PC-9 (cell line): ENCODE measurements around the gene ZNF268. TPM values are rescaled to one million over a fixed set of nuclear protein-coding genes. Genes with fewer than 3 reads are reported as not detected.

Experiments
- BruUV-seq: library from RNA; stranded (reverse); fragments of 400-500 nt; replicated peaks from 2 replicates; lab custom pipeline; 2021; lab: Mats Ljungman, UMichigan
- CTCF ChIA-PET: fragments of 300-600 bp; sonication (Branson Sonifier 250); formaldehyde crosslinking; loops from one replicate; lab custom pipeline; 2022; ENCODE audit warnings: antibody characterized with exemption; lab: Charles Lee
- POLR2A ChIA-PET: fragments of 300-600 bp; sonication (Branson Sonifier 250); formaldehyde crosslinking; loops from one replicate; lab custom pipeline; 2022; ENCODE audit warnings: antibody characterized with exemption; ENCODE audit not compliant: unreplicated experiment; lab: Charles Lee
- DNase-seq, 2 experiments: peaks; one replicate each; pipeline versions ENCODE4 v3.0.0 to v3.0.0-alpha.2; 2015 to 2022; ENCODE audit warnings: mixed read lengths in 1 of 2
- H2AFZ ChIP-seq: fragments of 200-600 bp; sonication (generic); 2 replicates; pipeline ENCODE4 v1.8.1; 2017; ENCODE audit warnings: antibody characterized with exemption
- H3F3A ChIP-seq: fragments of 200-600 bp; sonication (generic); 2 replicates; pipeline ENCODE4 v1.8.1; 2017; ENCODE audit warnings: antibody characterized with exemption, mild to moderate bottlenecking, low read depth; ENCODE audit not compliant: insufficient read depth
- H3K27ac ChIP-seq: fragments of 200-600 bp; sonication (generic); 2 replicates; pipeline ENCODE4 v1.6.1; 2016; ENCODE audit warnings: mixed run types
- H3K27me3 ChIP-seq: fragments of 200-600 bp; sonication (generic); 2 replicates; pipeline ENCODE4 v1.6.1; 2016; ENCODE audit warnings: low read depth, mixed run types; ENCODE audit not compliant: insufficient read depth
- H3K36me3 ChIP-seq: fragments of 200-600 bp; sonication (generic); 2 replicates; pipeline ENCODE4 v1.6.1; 2016; ENCODE audit warnings: low read depth, mixed run types
- H3K4me1 ChIP-seq: fragments of 200-600 bp; sonication (generic); replicated peaks from 2 replicates; pipeline ENCODE4 v1.6.1; 2016; ENCODE audit warnings: mixed run types; ENCODE audit not compliant: insufficient read depth
- H3K4me2 ChIP-seq: fragments of 200-600 bp; sonication (generic); 2 replicates; pipeline ENCODE4 v1.6.1; 2017; ENCODE audit warnings: mixed run types
- H3K4me3 ChIP-seq: fragments of 200-600 bp; sonication (generic); 2 replicates; pipeline ENCODE4 v1.6.1; 2016; ENCODE audit warnings: mixed run types
- H3K79me2 ChIP-seq: fragments of 200-600 bp; sonication (generic); 2 replicates; pipeline ENCODE4 v1.6.1; 2017; ENCODE audit warnings: low read depth, mixed run types
- H3K9me2 ChIP-seq: fragments of 200-600 bp; sonication (generic); 2 replicates; pipeline ENCODE4 v1.8.1; 2017; ENCODE audit warnings: mild to moderate bottlenecking; ENCODE audit not compliant: insufficient read depth
- H3K9me3 ChIP-seq: fragments of 200-600 bp; sonication (generic); 2 replicates; pipeline ENCODE4 v1.8.1; 2016; ENCODE audit warnings: low read depth; ENCODE audit not compliant: insufficient read depth
- H4K20me1 ChIP-seq: fragments of 200-600 bp; sonication (generic); 2 replicates; pipeline ENCODE4 v1.8.1; 2017; ENCODE audit not compliant: insufficient read depth
- CTCF ChIP-seq: fragments of 200-600 bp; sonication (generic); conservative IDR thresholded peaks from 2 replicates; pipeline ENCODE4 v1.6.1; 2017; ENCODE audit warnings: mixed run types, antibody characterized with exemption, mild to moderate bottlenecking, moderate library complexity
- EZH2 ChIP-seq: fragments of 200-600 bp; sonication (generic); IDR thresholded peaks from 2 replicates; pipeline ENCODE4 v1.8.0; 2017; ENCODE audit warnings: antibody characterized with exemption, low read depth
- intact Hi-C: fragments of 100-400 bp; cut with micrococcal nuclease; formaldehyde crosslinking; loops from one replicate; pipeline ENCODE4 v1.10.0; 2022; ENCODE audit not compliant: unreplicated experiment
- total RNA-seq: library from RNA; stranded (reverse); gene quantifications from 2 replicates; pipeline ENCODE4 v1.2.3, GENCODE V29; 2021

The ZNF268 gene
- total RNA-seq, 1 experiment from 2014 or later = 14.0 TPM

GRCh38 chr12:133156125-133156690, 25.1 kb upstream of the ZNF268 start:
- no peaks in the 10 kb centered on the region for H4K20me1 ChIP-seq
- H3K27ac ChIP-seq = no peak overlapping the region
- TF ChIP-seq EZH2 = no peak
- no peak for TF ChIP-seq CTCF
- H3K4me3 ChIP-seq = no peak overlapping the region
- H3K9me3 ChIP-seq = peaks cover 48% of the 10 kb centered on the region
- no TSS peak for BruUV-seq
- H3K27me3 ChIP-seq = no peaks in the 10 kb centered on the region
- H3K4me2 ChIP-seq = no peak overlapping the region
- intact Hi-C loops = no loop called here
- no peaks in the 10 kb centered on the region for H3K9me2 ChIP-seq
- H3K36me3 ChIP-seq = 0 out of 2 replicates have a peak, but pooled peaks cover 15% of the 10 kb centered on the region
- H2AFZ ChIP-seq = no peak overlapping the region
- H3K79me2 ChIP-seq = no peaks in the 10 kb centered on the region
- DNase-seq = no peak
- ChIA-PET POLR2A (no interaction called here), CTCF (no interaction called here)
- H3K4me1 ChIP-seq = no peaks in the 10 kb centered on the region
- no peaks in the 10 kb centered on the region for H3F3A ChIP-seq

DNA sequence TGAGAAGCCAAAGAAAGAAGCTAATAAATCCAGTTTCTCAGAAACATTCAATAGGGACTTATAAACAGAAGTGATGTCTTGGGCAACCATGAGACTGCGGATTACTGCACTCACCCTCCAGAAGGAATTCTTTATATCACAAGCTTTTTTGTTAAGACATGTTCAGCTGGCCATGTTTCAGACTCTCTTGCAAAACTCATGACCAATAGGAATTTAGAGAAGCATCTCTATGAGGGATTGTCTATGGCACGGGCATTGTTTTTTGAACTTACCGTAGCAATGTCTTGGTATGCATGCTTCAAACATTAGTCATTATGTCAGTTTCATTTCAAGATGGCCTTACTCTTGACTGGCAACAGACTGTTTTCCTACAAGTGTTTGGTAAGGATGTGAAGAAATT, 15.5 kb upstream of the ZNF268 start:
- Histone ChIP-seq H3K79me2 (no peaks in the 10 kb centered on the region), H3K4me2 (no peak overlapping the region), H3K9me2 (no peaks in the 10 kb centered on the region), H3K4me1 (no peaks in the 10 kb centered on the region), H2AFZ (no peak overlapping the region), H3K4me3 (no peak overlapping the region), H3K27me3 (no peaks in the 10 kb centered on the region), H3K27ac (no peak overlapping the region), H4K20me1 (no peaks in the 10 kb centered on the region), H3F3A (no peaks in the 10 kb centered on the region), H3K9me3 (peaks cover 7% of the 10 kb centered on the region; the same call in 1 of the 2 replicates), H3K36me3 (no peaks in the 10 kb centered on the region)
- ChIA-PET CTCF (no interaction called here), POLR2A (no interaction called here)
- TF ChIP-seq CTCF (no peak), EZH2 (no peak)
- BruUV-seq = no TSS peak
- no peak for DNase-seq
- intact Hi-C loops = no loop called here

- Histone ChIP-seq H3K4me2 (no peak overlapping the region), H3K36me3 (no peaks in the 10 kb centered on the region), H3F3A (no peaks in the 10 kb centered on the region), H3K9me3 (peaks cover 24% of the 10 kb centered on the region; the same call in 1 of the 2 replicates), H3K27ac (no peak overlapping the region), H3K79me2 (no peaks in the 10 kb centered on the region), H3K4me3 (no peak overlapping the region), H2AFZ (no peak overlapping the region), H4K20me1 (no peaks in the 10 kb centered on the region), H3K9me2 (no peaks in the 10 kb centered on the region), H3K27me3 (no peaks in the 10 kb centered on the region), H3K4me1 (no peaks in the 10 kb centered on the region)
- BruUV-seq = no TSS peak
- DNase-seq = no peak
- ChIA-PET POLR2A (no interaction called here), CTCF (no interaction called here)
- intact Hi-C loops = no loop called here
- TF ChIP-seq CTCF (no peak), EZH2 (no peak)
Observed at GRCh38 chr12:133172491-133172890, 8.8 kb upstream of the ZNF268 start.
